Keratinocyte (primary cell): ENCODE measurements around the gene NIPAL1. TPM values are rescaled to one million over a fixed set of nuclear protein-coding genes. Genes with fewer than 3 reads are reported as not detected.

ENCODE experiments used
- DNase-seq: peaks from one replicate; pipeline ENCODE4 v3.0.0-alpha.2; 2011; ENCODE audit warnings: low read depth, missing footprints, low spot score
- FAIRE-seq: peaks from 2 replicates; lab custom pipeline; 2011; peaks lifted over from hg19 to GRCh38; lab: Jason Lieb, UNC
- H2AFZ ChIP-seq: 2 replicates; pipeline ENCODE4 v1.6.0; 2012; ENCODE audit warnings: low read length, control low read depth, inconsistent platforms; ENCODE audit not compliant: control insufficient read depth
- H3K27ac ChIP-seq: 2 replicates; pipeline ENCODE4 v1.5.1; 2011; ENCODE audit warnings: low read length; ENCODE audit not compliant: control insufficient read depth, insufficient read depth
- H3K27me3 ChIP-seq: 3 replicates; pipeline ENCODE4 v1.6.0; 2011; ENCODE audit warnings: low read length; ENCODE audit not compliant: control insufficient read depth, insufficient read depth; ENCODE audit errors: extremely low read depth
- H3K36me3 ChIP-seq, 2 experiments: 2 replicates in 1 of 2; 3 replicates in 1 of 2; pipeline ENCODE4 v1.5.1; 2011; ENCODE audit warnings: low read length in 2 of 2, mild to moderate bottlenecking in 1 of 2; ENCODE audit not compliant: control insufficient read depth in 2 of 2, insufficient read depth in 2 of 2; ENCODE audit errors: extremely low read depth in 1 of 2
- H3K4me1 ChIP-seq: 3 replicates; pipeline ENCODE4 v1.5.1; 2011; ENCODE audit warnings: low read length; ENCODE audit not compliant: control insufficient read depth, insufficient read depth; ENCODE audit errors: extremely low read depth
- H3K4me2 ChIP-seq: 3 replicates; pipeline ENCODE4 v1.6.0; 2011; ENCODE audit warnings: low read depth, low read length; ENCODE audit not compliant: control insufficient read depth, insufficient read depth; ENCODE audit errors: extremely low read depth
- H3K4me3 ChIP-seq, 3 experiments: fragments of 200-600 bp in 1 of 3; sonication (generic) in 1 of 3; 2 replicates in 2 of 3; 3 replicates in 1 of 3; pipeline ENCODE4 v1.5.1; 2011 to 2016; ENCODE audit warnings: low read length in 3 of 3, mild to moderate bottlenecking in 3 of 3, control low read depth in 2 of 3, inconsistent platforms in 1 of 3, low read depth in 1 of 3, mixed read lengths in 1 of 3, mixed run types in 1 of 3, moderate library complexity in 1 of 3; ENCODE audit not compliant: control insufficient read depth in 2 of 3, insufficient read depth in 2 of 3; ENCODE audit errors: extremely low read depth in 1 of 3
- H3K79me2 ChIP-seq: 2 replicates; pipeline ENCODE4 v1.6.0; 2012; ENCODE audit warnings: low read length; ENCODE audit not compliant: control insufficient read depth, insufficient read depth
- H3K9ac ChIP-seq: 3 replicates; pipeline ENCODE4 v1.6.0; 2011; ENCODE audit warnings: low read length; ENCODE audit not compliant: control insufficient read depth, insufficient read depth; ENCODE audit errors: extremely low read depth
- H3K9me1 ChIP-seq: 3 replicates; pipeline ENCODE4 v1.6.0; 2011; ENCODE audit warnings: low read length; ENCODE audit not compliant: control insufficient read depth, insufficient read depth; ENCODE audit errors: extremely low read depth
- H3K9me3 ChIP-seq: 2 replicates; pipeline ENCODE4 v1.5.1; 2012; ENCODE audit warnings: low read depth, low read length; ENCODE audit not compliant: control insufficient read depth
- H4K20me1 ChIP-seq: 3 replicates; pipeline ENCODE4 v1.6.0; 2011; ENCODE audit warnings: low read length; ENCODE audit not compliant: control insufficient read depth, insufficient read depth; ENCODE audit errors: extremely low read depth
- CTCF ChIP-seq, 3 experiments: IDR thresholded peaks in 1 of 3; conservative IDR thresholded peaks in 1 of 3; optimal IDR thresholded peaks in 1 of 3; 2 replicates in 2 of 3; 3 replicates in 1 of 3; pipeline versions ENCODE3 to v1.5.1; 2011; ENCODE audit warnings: low read length in 3 of 3, mild to moderate bottlenecking in 3 of 3, moderate library complexity in 2 of 3, control low read depth in 1 of 3, inconsistent platforms in 1 of 3; ENCODE audit not compliant: insufficient read depth in 2 of 3; ENCODE audit errors: extremely low read depth in 1 of 3
- EZH2 ChIP-seq: IDR thresholded peaks from one replicate; pipeline ENCODE4 v1.6.1; 2012; ENCODE audit warnings: inconsistent platforms, mild to moderate bottlenecking, low read length, moderate library complexity
- dilution Hi-C: fragments of 300-500 bp; cut with MboI; formaldehyde crosslinking; loops from one replicate; pipeline ENCODE4 v1.7.0; 2020; ENCODE audit warnings: low sequenced_read_pairs; ENCODE audit not compliant: extremely low pct_ligation_motif_present
- polyA plus RNA-seq, 5 experiments: library from polyadenylated mRNA; depleted of rRNA in 3 of 5; stranded (reverse) in 3 of 5; stranded (forward) in 1 of 5; unstranded in 1 of 5; fragments of >200 nt; gene quantifications; 1 replicate in 1 of 5; 2 replicates in 3 of 5; 3 replicates in 1 of 5; pipeline versions ENCODE4 v1.2.1 to v1.2.3, GENCODE V29; 2011 to 2012; ENCODE audit warnings: missing spikeins in 2 of 5, low read depth in 1 of 5, low replicate concordance in 1 of 5

The NIPAL1 gene
- polyA plus RNA-seq, 1 donor (not counting 4 experiments of a cell fraction or from before 2014, with no cell fraction given): 18.9 TPM

- Histone ChIP-seq H3K4me3 (no peak overlapping the region), H3K27ac (no peak overlapping the region), H3K9ac (no peak overlapping the region), H2AFZ (no peak overlapping the region), H3K79me2 (no peaks in the 10 kb centered on the region), H3K36me3 (no peaks in the 10 kb centered on the region), H3K9me1 (no peaks in the 10 kb centered on the region), H3K4me1 (no peaks in the 10 kb centered on the region), H3K27me3 (no peaks in the 10 kb centered on the region), H4K20me1 (no peaks in the 10 kb centered on the region), H3K4me2 (no peak overlapping the region), H3K9me3 (no peaks in the 10 kb centered on the region)
- DNase-seq (no peak), FAIRE-seq (no peak)
- dilution Hi-C loops: no loop called here
- no peak for TF ChIP-seq CTCF (optimal IDR thresholded peaks at IDR 0.05 in 1 of 3, IDR thresholded peaks at IDR 0.05 in 1 of 3, conservative IDR thresholded peaks at IDR 0.05 in 1 of 3; ENCODE audit: extremely low read depth in 1 of 3, insufficient read depth in 2 of 3, low read length in 3 of 3)
Observed at GRCh38 chr4:48043504-48043903, 26.9 kb downstream of the NIPAL1 start.

DNA sequence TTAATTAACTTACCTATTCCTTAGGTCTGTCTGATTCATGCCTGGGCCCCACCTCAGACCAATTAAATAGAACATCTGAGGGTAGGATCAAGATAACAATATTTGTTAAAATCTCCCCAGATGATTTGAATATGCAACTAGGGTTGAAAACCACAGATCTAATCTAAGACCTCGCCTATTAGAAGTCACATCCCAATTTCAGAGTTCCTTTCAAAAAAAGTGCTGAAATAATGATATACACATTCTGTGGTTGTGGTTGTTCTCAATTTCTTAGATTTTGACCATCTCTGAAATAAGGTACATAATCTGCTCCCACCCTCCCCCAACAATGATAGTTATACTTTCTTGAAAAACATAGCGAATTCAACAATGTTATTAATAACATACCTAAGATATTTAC is 27.7 kb downstream of the NIPAL1 start:
- no peaks in the 10 kb centered on the region for H3K9me1 ChIP-seq
- no peaks in the 10 kb centered on the region for H3K36me3 ChIP-seq
- no peak overlapping the region for H3K4me3 ChIP-seq
- no peaks in the 10 kb centered on the region for H3K4me1 ChIP-seq
- DNase-seq (no peak), FAIRE-seq (no peak)
- H3K27me3 ChIP-seq: no peaks in the 10 kb centered on the region
- H3K4me2 ChIP-seq: no peak overlapping the region
- H4K20me1 ChIP-seq: no peaks in the 10 kb centered on the region
- no peaks in the 10 kb centered on the region for H3K79me2 ChIP-seq
- H3K9ac ChIP-seq: no peak overlapping the region
- no peak overlapping the region for H3K27ac ChIP-seq
- dilution Hi-C loops: no loop called here
- no peaks in the 10 kb centered on the region for H3K9me3 ChIP-seq
- H2AFZ ChIP-seq: no peak overlapping the region
- no peak for TF ChIP-seq CTCF (optimal IDR thresholded peaks at IDR 0.05 in 1 of 3, IDR thresholded peaks at IDR 0.05 in 1 of 3, conservative IDR thresholded peaks at IDR 0.05 in 1 of 3; ENCODE audit: extremely low read depth in 1 of 3, insufficient read depth in 2 of 3, low read length in 3 of 3)
- no peak for TF ChIP-seq EZH2
